GM21717 (cell line): ENCODE data around the gene NADK2.

Experiments used
- ATAC-seq: cut with Tn5 transposase; IDR thresholded peaks from one replicate; pipeline ENCODE4 v1.9.1; 2021; ENCODE audit warnings: mild to moderate bottlenecking, moderate library complexity; ENCODE audit not compliant: unreplicated experiment

Gene NADK2

DNA sequence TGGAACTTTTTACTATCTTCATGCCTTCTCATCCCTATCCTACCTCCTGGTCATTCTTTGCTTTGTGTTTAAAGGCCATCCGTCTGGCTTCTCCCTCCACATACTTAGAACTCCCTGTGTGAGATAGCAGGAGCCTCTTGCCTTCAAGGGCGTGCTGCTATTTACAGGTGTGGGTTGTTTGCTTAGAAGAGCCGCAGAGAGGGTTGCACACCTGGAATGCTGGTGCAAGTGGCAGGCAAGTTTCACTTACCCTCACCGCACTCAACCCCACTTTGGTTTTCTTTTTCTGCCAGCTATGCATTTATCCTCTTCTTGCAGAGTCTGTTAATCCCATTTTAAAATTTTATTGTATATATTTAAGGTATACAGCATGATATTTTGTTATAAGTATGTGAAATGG is 77.3 kb downstream of the NADK2 start:
- no peak for ATAC-seq

DNA sequence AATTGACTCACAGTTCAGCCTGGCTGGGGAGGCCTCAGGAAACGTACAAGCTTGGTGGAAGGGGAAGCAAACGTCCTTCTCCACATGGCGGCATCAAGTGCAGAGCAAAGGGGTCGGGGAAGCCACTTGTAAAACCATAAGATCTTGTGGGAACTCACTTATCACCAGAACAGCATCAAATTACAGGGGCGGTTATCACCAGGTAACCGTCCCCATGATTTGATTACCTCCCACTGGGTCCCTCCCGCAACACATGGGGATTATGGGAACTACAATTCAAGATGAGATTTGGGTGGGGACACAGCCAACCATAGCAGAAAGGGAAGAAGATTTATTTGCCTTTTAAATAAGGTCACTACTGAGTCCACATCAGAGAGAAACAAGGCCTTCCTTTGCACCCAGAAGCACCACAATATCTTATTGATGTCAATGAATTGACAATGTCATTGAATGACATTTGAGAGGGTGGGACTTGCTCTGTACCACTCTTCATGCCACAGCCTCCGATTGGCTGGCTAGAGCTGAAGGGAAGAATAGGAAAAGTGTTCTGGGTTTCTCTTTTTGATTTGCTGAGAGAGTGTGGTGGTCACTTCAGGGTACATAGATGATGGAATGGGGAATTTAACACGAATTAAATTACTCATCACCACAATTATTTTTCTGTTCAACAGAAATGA is 78.8 kb downstream of the NADK2 start:
- ATAC-seq, result no peak

DNA sequence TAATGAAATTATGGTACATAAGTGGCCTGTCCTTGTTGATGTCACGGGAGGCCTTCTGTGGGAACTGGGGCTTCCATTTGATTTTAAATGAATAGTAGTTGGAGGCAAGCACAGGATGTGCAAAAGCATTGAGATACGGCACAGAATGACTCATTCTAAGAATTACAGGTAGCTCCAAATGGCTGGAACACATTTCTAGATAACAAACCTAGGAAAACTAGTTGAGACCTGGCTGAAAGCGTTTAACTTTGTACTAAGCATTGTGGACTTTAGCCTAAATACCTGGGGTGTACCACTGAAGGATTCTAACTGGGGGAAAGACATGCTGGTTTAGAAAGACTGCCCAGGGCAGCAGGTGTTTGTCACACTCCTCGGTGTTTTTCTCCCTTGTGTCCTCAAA is 80.4 kb downstream of the NADK2 start:
- no peak for ATAC-seq

DNA sequence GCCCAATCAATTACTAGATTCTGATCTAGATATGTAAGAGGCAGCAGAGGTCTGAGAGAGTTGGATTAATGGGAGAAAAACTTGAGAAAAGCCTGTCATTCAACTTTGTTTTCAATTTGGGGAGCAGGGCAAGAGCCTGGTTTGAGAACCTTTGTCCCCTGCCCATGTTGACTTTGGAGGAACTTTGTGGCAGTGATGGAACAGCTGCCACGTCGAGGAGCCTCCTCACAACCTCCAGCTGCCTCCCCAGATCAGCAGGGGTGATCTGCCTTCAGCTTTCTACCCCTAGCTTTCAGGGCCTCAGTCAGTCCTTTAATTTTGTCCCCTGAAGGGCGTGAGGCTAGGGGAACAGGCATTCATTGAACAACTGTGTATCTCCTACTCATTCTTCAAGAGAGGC is 81.1 kb downstream of the NADK2 start:
- ATAC-seq, result no peak

DNA sequence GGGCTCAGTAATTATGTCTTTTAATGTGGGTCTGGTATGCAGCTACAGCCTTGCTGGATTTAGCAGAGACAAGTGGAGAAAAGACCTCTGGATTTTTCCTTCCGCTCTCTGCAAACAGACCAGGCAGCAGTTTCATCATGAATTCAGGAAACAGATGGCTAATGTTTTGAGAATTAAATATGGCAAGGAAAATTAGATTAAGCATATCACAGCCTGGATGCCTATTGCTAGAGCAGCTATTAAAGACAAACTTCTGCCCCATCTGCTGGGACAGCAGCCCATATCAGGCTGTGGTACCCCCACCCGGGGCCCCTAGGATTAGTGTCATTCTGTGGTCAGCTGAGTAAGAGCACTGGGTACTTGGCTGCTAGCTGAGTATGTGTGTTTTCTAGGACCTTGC is 83.6 kb downstream of the NADK2 start:
- no peak for ATAC-seq

DNA sequence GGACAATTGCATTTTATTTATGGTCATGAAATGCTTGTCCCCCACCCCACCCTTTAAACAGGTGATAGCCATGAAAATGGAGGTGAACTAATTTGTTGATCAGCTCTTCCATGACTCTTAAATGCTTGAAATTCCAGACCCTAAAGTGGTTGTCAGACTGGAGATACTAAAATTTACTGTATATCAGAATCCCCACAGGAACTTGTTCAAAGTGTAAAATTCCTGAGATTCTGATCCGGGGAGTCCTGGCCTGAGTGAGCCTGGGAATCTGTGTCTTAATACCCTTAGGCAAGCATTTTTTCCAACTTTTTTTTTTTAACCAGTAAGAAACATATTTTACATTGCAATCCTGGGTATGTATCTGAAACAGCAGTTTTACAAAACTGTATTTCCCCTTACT is 85.1 kb downstream of the NADK2 start:
- no peak for ATAC-seq

DNA sequence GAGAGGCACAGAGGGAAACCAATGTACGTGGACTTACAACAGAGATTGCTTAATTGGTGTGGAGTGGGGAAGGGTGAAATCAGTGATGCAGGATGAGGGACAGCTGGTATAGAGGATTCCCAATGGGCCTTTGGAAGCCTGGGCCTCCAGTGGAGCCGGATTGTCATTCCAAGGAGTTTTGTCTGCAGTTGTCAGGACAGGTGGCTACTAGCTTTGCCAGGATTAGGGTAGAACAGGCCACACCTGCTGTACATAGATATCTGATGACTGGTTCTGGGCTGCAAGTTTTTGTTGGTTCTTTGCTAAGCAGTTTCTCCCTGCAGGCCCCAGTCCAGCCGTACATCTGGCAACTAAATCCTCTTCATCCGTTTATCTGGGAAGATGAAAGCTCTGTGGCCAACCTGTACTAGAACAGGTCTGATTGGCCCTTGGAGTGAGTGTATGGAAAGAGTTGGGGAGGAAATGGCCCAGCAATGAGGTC is 85.6 kb downstream of the NADK2 start:
- ATAC-seq, result no peak

DNA sequence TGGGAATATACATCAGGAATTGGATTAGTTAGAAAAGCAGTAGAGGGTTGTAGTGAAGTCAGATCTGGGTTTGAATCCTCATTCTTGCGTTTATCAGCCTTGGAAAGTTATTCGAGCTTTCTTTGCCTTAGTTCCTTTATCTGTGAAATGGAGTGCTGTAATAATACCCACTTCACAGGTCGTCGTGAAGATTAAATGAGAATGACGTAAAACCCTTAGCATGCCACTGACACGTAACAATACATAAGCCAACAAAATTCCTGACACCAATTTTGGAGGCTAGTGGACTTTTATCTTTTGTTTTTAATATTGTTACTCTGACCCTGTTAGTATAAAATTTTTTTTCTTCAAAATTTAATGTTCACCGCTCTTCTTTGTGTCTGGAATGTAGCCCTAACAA is 86.4 kb downstream of the NADK2 start:
- no peak for ATAC-seq

DNA sequence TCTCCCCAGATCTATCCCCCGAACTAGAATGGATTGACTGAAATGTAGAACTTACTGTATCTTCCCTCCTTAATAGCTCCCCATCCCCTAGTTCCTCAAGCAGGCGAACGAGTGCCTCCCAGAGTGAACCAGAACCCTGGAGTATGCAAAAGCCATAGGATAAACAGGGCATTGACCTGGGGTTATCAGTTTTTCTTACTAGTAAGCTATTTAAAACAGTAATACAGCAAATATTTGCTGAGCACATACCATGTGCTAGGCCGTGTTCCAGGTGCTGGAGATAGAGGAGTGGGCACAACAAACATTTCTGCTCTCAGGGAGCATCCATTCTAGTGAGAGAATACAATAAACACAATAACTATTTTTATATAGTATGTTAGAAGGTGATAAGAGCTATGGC is 88.0 kb downstream of the NADK2 start:
- no peak for ATAC-seq

DNA sequence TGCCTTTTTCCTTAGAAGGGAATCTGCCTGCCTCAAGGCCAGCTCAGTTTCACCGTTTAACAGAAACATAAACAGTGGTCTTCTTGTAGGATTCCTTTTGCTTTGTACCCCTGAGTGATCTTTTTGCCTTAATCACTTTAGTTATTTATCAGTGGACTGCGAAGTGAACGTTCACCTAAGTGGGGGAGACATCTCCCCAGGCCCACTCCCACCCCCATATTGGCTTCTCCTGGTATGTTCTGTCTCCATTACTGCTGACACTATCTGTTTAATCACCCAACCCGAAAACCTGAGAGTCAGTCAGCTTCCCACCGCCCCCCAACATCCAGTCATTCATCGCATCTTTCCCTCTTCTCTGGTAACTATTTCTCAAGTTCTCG is 88.4 kb downstream of the NADK2 start:
- no peak for ATAC-seq

DNA sequence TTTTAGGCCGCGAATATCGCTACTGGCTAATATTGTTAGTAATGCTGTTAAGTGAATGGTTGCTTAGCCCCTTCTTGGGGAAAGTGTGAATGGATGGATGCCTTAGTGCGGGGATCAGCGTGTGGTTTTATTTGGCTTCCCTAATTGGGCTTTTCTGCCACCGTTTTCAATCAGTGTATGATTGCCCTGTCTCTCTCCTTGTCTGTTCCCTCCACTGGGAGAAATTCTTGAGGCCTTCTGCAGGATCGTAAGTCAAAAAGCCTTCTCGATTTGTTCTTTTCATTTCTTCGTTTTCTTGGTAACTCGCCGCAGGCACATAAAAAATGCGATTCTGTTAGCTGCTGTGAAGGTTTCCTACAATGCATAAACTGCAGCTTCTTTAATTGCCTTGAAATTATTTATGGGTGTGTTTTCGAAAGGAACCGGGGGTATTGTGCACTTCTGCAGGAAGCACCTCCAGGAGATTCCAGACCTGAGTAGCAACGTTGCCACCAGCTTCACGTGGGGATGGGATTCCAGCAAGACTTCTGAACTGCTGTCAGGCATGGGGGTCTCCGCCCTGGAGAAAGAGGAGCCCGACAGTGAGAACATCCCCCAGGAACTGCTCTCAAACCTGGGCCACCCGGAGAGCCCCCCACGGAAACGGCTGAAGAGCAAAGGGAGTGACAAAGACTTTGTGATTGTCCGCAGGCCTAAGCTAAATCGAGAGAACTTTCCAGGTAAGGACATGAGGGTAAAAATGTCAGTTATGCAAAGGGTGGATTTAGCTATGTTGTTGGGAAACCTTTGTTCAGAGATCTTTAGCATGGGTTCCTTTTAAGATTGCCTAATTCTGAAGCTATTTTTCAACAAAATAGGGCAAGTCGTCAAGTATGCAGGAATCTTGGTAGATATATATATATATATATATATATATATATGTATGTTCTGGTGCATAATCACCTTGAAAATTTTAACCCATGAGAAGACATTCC is 89.1 kb downstream of the NADK2 start:
- no peak for ATAC-seq

DNA sequence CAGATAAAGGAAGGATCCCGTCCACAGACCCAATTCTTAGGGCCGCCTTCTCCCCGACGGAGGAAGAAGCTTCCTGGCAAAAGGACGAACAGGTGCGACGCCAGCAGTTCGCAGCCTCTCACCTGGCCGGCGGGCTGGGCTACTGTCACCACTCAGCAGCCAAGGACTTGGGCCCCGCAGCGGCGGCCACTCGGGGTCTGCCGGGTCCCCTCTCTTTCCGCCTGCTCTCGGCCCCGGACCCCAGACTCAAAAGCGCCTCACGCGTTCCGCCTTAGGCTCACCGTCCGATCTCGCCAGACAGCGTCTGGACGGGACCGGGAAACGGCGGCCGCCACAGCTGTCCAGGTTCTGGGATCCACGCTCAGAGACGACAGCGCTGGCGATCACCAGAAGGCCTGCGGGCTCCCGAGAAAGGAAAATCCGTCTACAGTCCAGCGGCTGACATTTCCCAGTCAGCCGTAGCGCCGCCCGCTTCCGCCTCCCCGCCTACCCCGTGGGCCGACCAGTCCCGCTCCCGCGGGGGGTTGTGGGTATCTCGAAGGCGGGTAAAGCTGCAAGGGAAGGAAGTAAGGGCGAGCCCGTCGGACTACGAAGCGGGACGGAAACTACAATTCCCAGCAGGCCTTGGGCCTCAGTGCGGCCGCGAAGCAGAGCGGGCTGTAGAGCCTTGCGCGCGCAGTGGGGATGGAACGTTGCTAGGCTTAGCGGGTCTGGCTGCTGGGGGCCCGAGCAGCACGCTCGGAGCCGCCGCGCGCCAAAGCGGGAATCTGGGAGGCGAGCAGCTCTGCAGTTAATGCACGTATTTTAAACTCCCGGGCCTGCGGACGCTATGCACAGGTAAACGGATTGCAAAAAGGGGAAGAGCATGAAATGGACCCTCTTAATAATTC is 90.0 kb downstream of the NADK2 start, which contains the start of the genes LMBRD2 and SKP2:
Gene LMBRD2, minus strand, starts transcription at position 454 of the 890 bp plus-strand sequence. CDS start 8,538 bp downstream, outside the sequence.
Gene SKP2, plus strand, starts transcription at position 678 of the 890 bp plus-strand sequence. Its CDS starts 152 bp downstream, at position 830.
- peak; percentile 98 for ATAC-seq

DNA sequence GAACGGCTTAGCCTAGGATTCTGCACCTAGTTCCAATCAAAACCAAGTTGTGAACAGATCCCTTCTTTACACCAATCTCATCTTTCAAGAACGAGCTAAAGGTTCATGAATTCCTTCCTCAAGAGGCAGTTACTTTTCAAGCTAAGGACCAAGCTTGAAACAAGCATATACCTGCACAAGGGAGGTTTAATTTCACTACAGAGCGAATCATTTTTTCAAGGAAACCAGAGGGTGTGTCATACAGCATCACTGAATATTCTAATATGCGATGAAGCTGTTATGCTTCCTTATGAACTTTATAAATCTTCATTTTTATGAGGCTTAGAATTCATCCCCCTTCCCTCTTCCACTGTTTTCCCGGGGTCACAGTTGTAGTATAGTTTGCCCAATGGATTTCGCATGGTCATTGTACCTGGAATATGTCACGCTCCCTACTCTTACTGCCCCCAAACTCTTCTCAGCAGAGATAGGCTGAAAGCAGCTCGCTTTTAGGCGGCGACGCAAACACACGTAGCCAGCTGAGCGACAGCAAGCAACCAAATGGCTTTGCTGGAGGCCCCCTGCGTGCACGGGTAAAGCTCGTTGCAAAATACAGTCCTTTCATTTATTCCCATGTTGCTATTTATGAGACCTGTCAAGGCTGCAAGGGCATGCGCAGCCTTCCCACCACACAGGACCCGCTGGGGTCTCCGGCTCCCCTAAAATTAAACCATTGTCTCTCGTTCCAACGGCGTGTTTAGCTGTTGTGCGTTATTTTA is 90.9 kb downstream of the NADK2 start:
- ATAC-seq, result peak; percentile 23

DNA sequence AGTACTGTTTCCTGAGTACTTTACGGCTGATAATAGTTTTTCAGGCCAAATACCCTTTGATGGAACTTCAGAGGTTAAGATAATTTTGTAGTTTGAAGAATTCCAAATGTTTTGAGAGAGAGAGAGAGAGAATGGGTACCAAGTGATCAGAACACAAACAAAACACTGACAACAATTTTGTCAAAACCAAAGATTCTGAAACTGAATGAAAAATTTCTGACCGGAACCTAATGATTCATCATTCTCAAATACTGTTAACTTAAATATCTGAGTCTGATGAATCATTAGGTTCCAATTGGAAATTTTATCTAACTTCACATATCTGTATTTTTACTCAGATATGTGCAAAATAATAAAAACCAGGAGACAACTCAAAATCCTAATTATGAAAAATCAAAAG is 94.0 kb downstream of the NADK2 start:
- ATAC-seq, result no peak

DNA sequence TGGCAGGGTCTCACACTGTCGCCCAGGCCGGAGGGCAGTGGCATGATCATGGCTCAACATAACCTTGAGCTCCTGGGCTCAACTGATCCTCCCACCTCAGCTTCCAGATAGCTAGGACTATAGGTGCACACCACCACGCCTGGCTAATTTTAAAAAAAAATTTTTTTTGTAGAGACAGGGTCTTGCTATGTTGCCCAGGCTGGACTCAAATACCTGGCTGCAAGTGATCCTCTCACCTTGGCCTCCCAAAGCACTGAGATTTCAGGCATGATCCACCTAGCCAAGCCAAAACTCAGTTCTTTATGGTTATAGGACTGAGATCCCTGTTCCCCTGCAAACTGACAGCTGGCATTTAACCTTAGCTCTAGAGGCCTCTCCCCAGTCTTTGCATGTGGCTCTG is 95.3 kb downstream of the NADK2 start:
- ATAC-seq, result no peak

DNA sequence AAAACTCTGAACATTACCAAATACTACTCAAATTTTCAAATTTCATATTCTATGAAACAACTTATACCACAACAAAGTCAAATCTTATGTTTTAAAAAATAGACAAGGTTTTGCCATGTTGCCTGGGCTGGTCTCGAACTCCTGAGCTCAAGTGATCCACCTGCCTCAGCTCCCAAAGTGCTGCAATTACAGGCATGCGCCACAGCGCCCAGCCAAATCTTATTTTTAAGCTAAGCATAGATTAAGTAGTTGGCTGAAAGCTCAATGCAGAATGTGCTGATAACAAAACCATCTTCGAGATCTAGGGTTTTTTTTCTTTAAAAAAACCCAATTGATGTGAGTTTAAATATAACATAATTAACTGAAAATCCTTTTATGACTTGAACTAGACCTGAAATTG is 96.4 kb downstream of the NADK2 start:
- no peak for ATAC-seq
